ENCODE data around the gene MMP11.

MMP11 gene

GRCh38 chr22:23828800-23829680 is 56.4 kb downstream of the MMP11 start:
- Histone ChIP-seq H3K9me3 (ENCODE audit: insufficient read depth, low read length) (no peaks in the 10 kb centered on the region), H3K4me1 (ENCODE audit: low read length) (no peaks in the 10 kb centered on the region), H3K9ac (ENCODE audit: low read length) (no peak overlapping the region), H4K20me1 (ENCODE audit: insufficient read depth, low read length) (0 out of 2 replicates have a peak, but pooled peaks cover 19% of the 10 kb centered on the region), H3K4me2 (ENCODE audit: low read length) (no peak overlapping the region), H3K36me3 (replicated peaks; ENCODE audit: low read depth, low read length) (peaks cover 75% of the 10 kb centered on the region), H3K27me3 (ENCODE audit: low read depth, low read length) (no peaks in the 10 kb centered on the region), H3K4me3 (ENCODE audit: low read length) (no peak overlapping the region), H2AFZ (ENCODE audit: low read depth, low read length) (no peak overlapping the region), H3K27ac (ENCODE audit: low read length) (no peak overlapping the region), H3K79me2 (ENCODE audit: low read length) (peaks cover 16% of the 10 kb centered on the region; the same call in 1 of the 2 replicates)
- TF ChIP-seq CTCF (IDR thresholded peaks at IDR 0.05; ENCODE audit: low read depth, low read length) (no peak), EZH2phosphoT487 (IDR thresholded peaks at IDR 0.05; ENCODE audit: low read depth) (no peak)

DNA sequence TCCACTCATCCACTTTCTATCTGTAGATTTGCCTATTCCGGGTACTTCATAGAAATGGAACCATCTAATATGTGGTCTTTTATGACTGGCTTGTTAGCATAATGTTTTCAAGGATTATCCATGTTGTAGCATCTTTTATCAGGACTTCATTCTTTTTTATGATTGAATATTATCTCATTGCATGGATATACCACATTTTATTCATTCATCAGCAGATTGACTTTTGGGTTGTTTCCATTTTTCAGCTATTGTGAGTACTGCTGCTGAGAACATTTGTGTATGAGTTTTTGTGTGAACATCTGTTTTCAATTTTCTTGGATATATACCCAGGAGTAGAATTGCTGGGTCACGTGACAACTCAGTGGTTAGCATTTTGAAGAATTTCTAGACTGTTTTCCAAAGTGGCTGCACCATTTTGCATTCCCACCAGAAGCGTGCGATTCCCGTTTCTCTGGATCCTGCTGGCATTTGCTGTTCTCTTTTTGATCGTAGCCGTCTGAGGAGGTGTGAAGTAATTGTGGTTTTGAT is 57.3 kb downstream of the MMP11 start:
- H4K20me1 ChIP-seq (ENCODE audit: insufficient read depth, low read length): 0 out of 2 replicates have a peak, but pooled peaks cover 19% of the 10 kb centered on the region
- no peak for TF ChIP-seq CTCF (IDR thresholded peaks at IDR 0.05; ENCODE audit: low read depth, low read length)
- no peak for TF ChIP-seq EZH2phosphoT487 (IDR thresholded peaks at IDR 0.05; ENCODE audit: low read depth)
- no peak overlapping the region for H3K9ac ChIP-seq (ENCODE audit: low read length)
- no peaks in the 10 kb centered on the region for H3K4me1 ChIP-seq (ENCODE audit: low read length)
- H3K4me2 ChIP-seq (ENCODE audit: low read length): no peak overlapping the region
- H3K4me3 ChIP-seq (ENCODE audit: low read length): no peak overlapping the region
- peaks cover 16% of the 10 kb centered on the region; the same call in 1 of the 2 replicates for H3K79me2 ChIP-seq (ENCODE audit: low read length)
- H2AFZ ChIP-seq (ENCODE audit: low read depth, low read length): no peak overlapping the region
- H3K27me3 ChIP-seq (ENCODE audit: low read depth, low read length): no peaks in the 10 kb centered on the region
- H3K9me3 ChIP-seq (ENCODE audit: insufficient read depth, low read length): no peaks in the 10 kb centered on the region
- H3K27ac ChIP-seq (ENCODE audit: low read length): no peak overlapping the region
- peaks cover 74% of the 10 kb centered on the region for H3K36me3 ChIP-seq (replicated peaks; ENCODE audit: low read depth, low read length)

GRCh38 chr22:23831261-23831660 is 58.6 kb downstream of the MMP11 start:
- H3K36me3 ChIP-seq (replicated peaks; ENCODE audit: low read depth, low read length): peaks cover 73% of the 10 kb centered on the region
- 0 out of 2 replicates have a peak, but pooled peaks cover 19% of the 10 kb centered on the region for H4K20me1 ChIP-seq (ENCODE audit: insufficient read depth, low read length)
- peaks cover 16% of the 10 kb centered on the region; the same call in 1 of the 2 replicates for H3K79me2 ChIP-seq (ENCODE audit: low read length)
- no peak overlapping the region for H3K9ac ChIP-seq (ENCODE audit: low read length)
- H3K9me3 ChIP-seq (ENCODE audit: insufficient read depth, low read length): no peaks in the 10 kb centered on the region
- no peak overlapping the region for H3K27ac ChIP-seq (ENCODE audit: low read length)
- H3K27me3 ChIP-seq (ENCODE audit: low read depth, low read length): no peaks in the 10 kb centered on the region
- no peak overlapping the region for H2AFZ ChIP-seq (ENCODE audit: low read depth, low read length)
- TF ChIP-seq CTCF (IDR thresholded peaks at IDR 0.05; ENCODE audit: low read depth, low read length) (no peak), EZH2phosphoT487 (IDR thresholded peaks at IDR 0.05; ENCODE audit: low read depth) (no peak)
- no peak overlapping the region for H3K4me2 ChIP-seq (ENCODE audit: low read length)
- no peaks in the 10 kb centered on the region for H3K4me1 ChIP-seq (ENCODE audit: low read length)
- no peak overlapping the region for H3K4me3 ChIP-seq (ENCODE audit: low read length)

DNA sequence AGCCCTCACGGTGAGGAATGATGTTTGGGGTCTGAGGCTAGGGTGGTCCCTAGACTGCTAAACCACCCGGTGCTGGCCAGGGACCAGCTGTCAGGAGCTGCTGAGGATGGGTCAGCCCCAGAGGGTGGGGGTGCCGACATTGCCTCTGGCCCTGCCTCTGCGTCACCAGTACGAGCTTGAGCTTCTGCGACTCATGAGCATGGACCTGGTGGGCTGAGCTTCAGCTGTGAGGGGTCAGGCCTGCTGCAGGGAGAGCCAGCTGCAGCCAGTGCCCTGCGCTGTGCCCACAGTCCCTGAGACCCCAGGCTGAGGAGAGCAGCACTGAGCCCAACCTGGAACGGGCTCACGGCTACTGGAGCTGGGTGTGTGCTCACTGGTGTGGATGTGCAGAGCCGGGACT is 59.1 kb downstream of the MMP11 start:
- Histone ChIP-seq H3K27me3 (ENCODE audit: low read depth, low read length) (no peaks in the 10 kb centered on the region), H3K4me1 (ENCODE audit: low read length) (no peaks in the 10 kb centered on the region), H3K27ac (ENCODE audit: low read length) (no peak overlapping the region), H3K4me2 (ENCODE audit: low read length) (no peak overlapping the region), H3K9ac (ENCODE audit: low read length) (no peak overlapping the region), H3K79me2 (ENCODE audit: low read length) (peaks cover 16% of the 10 kb centered on the region; the same call in 1 of the 2 replicates), H3K9me3 (ENCODE audit: insufficient read depth, low read length) (no peaks in the 10 kb centered on the region), H3K36me3 (replicated peaks; ENCODE audit: low read depth, low read length) (peaks cover 71% of the 10 kb centered on the region), H2AFZ (ENCODE audit: low read depth, low read length) (no peak overlapping the region), H3K4me3 (ENCODE audit: low read length) (no peak overlapping the region), H4K20me1 (ENCODE audit: insufficient read depth, low read length) (0 out of 2 replicates have a peak, but pooled peaks cover 19% of the 10 kb centered on the region)
- TF ChIP-seq EZH2phosphoT487 (IDR thresholded peaks at IDR 0.05; ENCODE audit: low read depth) (no peak), CTCF (IDR thresholded peaks at IDR 0.05; ENCODE audit: low read depth, low read length) (no peak)
